GM12878 (cell line): Measurements from ENCODE around the gene BBLN. TPM values are rescaled to one million over a fixed set of nuclear protein-coding genes. Genes with fewer than 3 reads are reported as not detected.

Source experiments
- ATAC-seq: fragments of 200-7000 bp; cut with Tn5 transposase; 3 replicates; pipeline ENCODE4 v1.9.1; 2020; ENCODE audit warnings: mild to moderate bottlenecking, moderate library complexity
- BruUV-seq: library from RNA; stranded (reverse); fragments of 400-500 nt; replicated peaks from 2 replicates; lab custom pipeline; 2021; lab: Mats Ljungman, UMichigan
- CTCF ChIA-PET: fragments of 300-600 bp; sonication (Branson Sonifier 250); formaldehyde crosslinking; extraction: SDS; loops from one replicate; lab custom pipeline; 2021; ENCODE audit warnings: inconsistent platforms; lab: Yijun Ruan, JAX
- POLR2A ChIA-PET: fragments of 350-600 bp; formaldehyde crosslinking; extraction: SDS; loops from one replicate; lab custom pipeline; 2021; ENCODE audit warnings: inconsistent platforms; lab: Charles Lee
- RAD21 ChIA-PET: fragments of 300-600 bp; sonication (Branson Sonifier 250); formaldehyde crosslinking; loops from one replicate; lab custom pipeline; 2023; ENCODE audit warnings: antibody characterized with exemption; ENCODE audit not compliant: unreplicated experiment; lab: Charles Lee
- SMC1A ChIA-PET: fragments of 300-600 bp; sonication (Branson Sonifier 250); formaldehyde crosslinking; loops from one replicate; lab custom pipeline; 2023; ENCODE audit not compliant: unreplicated experiment, uncharacterized antibody; lab: Charles Lee
- DNase-seq: peaks from one replicate; pipeline ENCODE4 v3.0.0-alpha.2; 2011; ENCODE audit warnings: low read depth, low spot score
- FAIRE-seq: peaks from 3 replicates; lab custom pipeline; 2011; peaks lifted over from hg19 to GRCh38; lab: Jason Lieb, UNC
- H2AFZ ChIP-seq: 2 replicates; pipeline ENCODE4 v1.6.0; 2011; ENCODE audit warnings: low read depth, low read length, control low read depth; ENCODE audit not compliant: control insufficient read depth
- H3K27ac ChIP-seq: 2 replicates; pipeline ENCODE4 v1.5.1; 2011; ENCODE audit warnings: control low read depth; ENCODE audit not compliant: control insufficient read depth, insufficient read depth
- H3K27me3 ChIP-seq, 2 experiments: replicated peaks in 1 of 2; 2 replicates each; pipeline versions ENCODE4 v1.6.0 to v1.6.1; 2011; ENCODE audit warnings: low read length in 1 of 2; ENCODE audit not compliant: control insufficient read depth in 2 of 2, insufficient read depth in 2 of 2
- H3K36me3 ChIP-seq, 2 experiments: 2 replicates each; pipeline ENCODE4 v1.5.1; 2011; ENCODE audit warnings: low read length in 1 of 2; ENCODE audit not compliant: control insufficient read depth in 2 of 2, insufficient read depth in 2 of 2
- H3K4me1 ChIP-seq: 2 replicates; pipeline ENCODE4 v1.6.1; 2011; ENCODE audit warnings: mild to moderate bottlenecking, low read length, moderate library complexity, mixed read lengths; ENCODE audit not compliant: control insufficient read depth, insufficient read depth
- H3K4me2 ChIP-seq: 2 replicates; pipeline ENCODE4 v1.6.0; 2011; ENCODE audit warnings: control low read depth; ENCODE audit not compliant: control insufficient read depth, insufficient read depth
- H3K4me3 ChIP-seq: fragments of 200-600 bp; sonication (generic); 2 replicates; pipeline ENCODE4 v1.5.1; 2016
- H3K79me2 ChIP-seq: 2 replicates; pipeline ENCODE4 v1.6.0; 2011; ENCODE audit warnings: low read length; ENCODE audit not compliant: control insufficient read depth, insufficient read depth
- H3K9ac ChIP-seq: 2 replicates; pipeline ENCODE4 v1.8.0; 2011; ENCODE audit warnings: low read length, control low read depth, mixed read lengths; ENCODE audit not compliant: control insufficient read depth, insufficient read depth
- H3K9me3 ChIP-seq: replicated peaks from 3 replicates; pipeline ENCODE4 v1.5.1; 2011; ENCODE audit warnings: mild to moderate bottlenecking, low read length; ENCODE audit not compliant: control insufficient read depth, insufficient read depth
- H4K20me1 ChIP-seq: 2 replicates; pipeline ENCODE4 v1.6.0; 2011; ENCODE audit not compliant: control insufficient read depth, insufficient read depth
- BACH1 ChIP-seq: fragments of 450-650 bp; IDR thresholded peaks from 2 replicates; pipeline ENCODE4 v1.6.1; 2017; ENCODE audit warnings: mild to moderate bottlenecking, borderline replicate concordance
- BRCA1 ChIP-seq: IDR thresholded peaks from 2 replicates; pipeline ENCODE4 v1.6.1; 2011; ENCODE audit warnings: low read depth, low read length, improper control_type of control experiment
- CBX3 ChIP-seq: fragments of 200-600 bp; sonication (generic); IDR thresholded peaks from 2 replicates; pipeline ENCODE4 v1.6.1; 2016; ENCODE audit warnings: low read depth, borderline replicate concordance
- CHD1 ChIP-seq: IDR thresholded peaks from 2 replicates; pipeline ENCODE4 v1.6.1; 2012; ENCODE audit warnings: low read depth, low read length, improper control_type of control experiment
- MTA2 ChIP-seq: fragments of 450-650 bp; IDR thresholded peaks from 2 replicates; pipeline ENCODE4 v1.6.1; 2016; ENCODE audit warnings: low read depth, mild to moderate bottlenecking, moderate library complexity
- MXI1 ChIP-seq: fragments of 150-350 bp; IDR thresholded peaks from 2 replicates; pipeline ENCODE4 v1.6.1; 2011; ENCODE audit warnings: low read depth, mild to moderate bottlenecking, inconsistent platforms, low read length, improper control_type of control experiment
- NFXL1 ChIP-seq: fragments of 450-650 bp; IDR thresholded peaks from 2 replicates; pipeline ENCODE4 v1.6.1; 2017; ENCODE audit warnings: antibody characterized with exemption, mild to moderate bottlenecking, borderline replicate concordance
- NR2F1 ChIP-seq: fragments of 450-650 bp; conservative IDR thresholded peaks from 2 replicates; pipeline ENCODE4 v1.6.1; 2017; ENCODE audit warnings: mild to moderate bottlenecking
- NRF1 ChIP-seq: conservative IDR thresholded peaks from 2 replicates; pipeline ENCODE4 v1.6.1; 2011; ENCODE audit warnings: mild to moderate bottlenecking, low read depth, low read length, improper control_type of control experiment
- POLR2AphosphoS2 ChIP-seq: IDR thresholded peaks from 2 replicates; pipeline ENCODE4 v1.6.1; 2011; ENCODE audit warnings: low read depth, mild to moderate bottlenecking, low read length, improper control_type of control experiment, moderate library complexity
- SMARCA5 ChIP-seq: fragments of 450-650 bp; IDR thresholded peaks from 2 replicates; pipeline ENCODE4 v1.6.1; 2017; ENCODE audit warnings: mild to moderate bottlenecking
- STAT1 ChIP-seq: fragments of 450-650 bp; conservative IDR thresholded peaks from 2 replicates; pipeline ENCODE4 v1.6.1; 2014; ENCODE audit warnings: antibody characterized with exemption, mild to moderate bottlenecking
- ZNF24 ChIP-seq: fragments of 450-650 bp; IDR thresholded peaks from 2 replicates; pipeline ENCODE4 v1.6.1; 2017; ENCODE audit warnings: antibody characterized with exemption, mild to moderate bottlenecking
- WGBS: methylation state at CpG from one replicate; pipeline ENCODE4 v1.1.6; 2016; ENCODE audit warnings: low lambda C conversion rate; ENCODE audit not compliant: insufficient replicate concordance, insufficient coverage; ENCODE audit errors: missing lambda C conversion rate; 5-methylcytosine and 5-hydroxymethylcytosine counted together
- in situ Hi-C: fragments of 300-500 bp; cut with MboI; formaldehyde crosslinking; loops from 9 replicates; pipeline ENCODE4 v1.14.3; 2018; ENCODE audit warnings: mixed read lengths
- intact Hi-C: fragments of 100-400 bp; cut with micrococcal nuclease; formaldehyde crosslinking; loops from one replicate; pipeline ENCODE4 v1.14.2; 2022; ENCODE audit not compliant: unreplicated experiment
- polyA plus RNA-seq, 11 experiments: library from polyadenylated mRNA; depleted of rRNA in 4 of 11; unstranded in 6 of 11; stranded (reverse) in 5 of 11; fragments of >200 nt; fragmentation: Nextera tagmentation in 4 of 11; fragmentation: Illumina TruSeq in 1 of 11; extraction: Ambion mirVana in 4 of 11; extraction: Trizol in 1 of 11; gene quantifications; 1 replicate in 1 of 11; 2 replicates in 10 of 11; pipeline versions ENCODE4 v1.2.1 to v1.2.3, GENCODE V29; 2011 to 2016; ENCODE audit warnings: inconsistent platforms in 2 of 11, missing spikeins in 2 of 11, low read depth in 1 of 11
- total RNA-seq, 4 experiments: library from RNA; depleted of rRNA in 3 of 4; stranded (reverse); fragments of >200 nt in 3 of 4; fragmentation: Illumina TruSeq in 1 of 4; extraction: Trizol in 1 of 4; gene quantifications; 2 replicates each; pipeline versions ENCODE4 v1.2.1 to v1.2.3, GENCODE V29; 2013 to 2021
- TF ChIP-seq, protein P1 (sequence below): IDR thresholded peaks from 2 replicates; pipeline ENCODE4 v1.6.1; 2011; ENCODE audit warnings: borderline replicate concordance, low read depth, mild to moderate bottlenecking, moderate library complexity, low read length; ENCODE audit not compliant: insufficient read depth, poor library complexity, severe bottlenecking
- TF ChIP-seq, protein P2 (sequence below): fragments of 450-650 bp; IDR thresholded peaks from 2 replicates; pipeline ENCODE4 v1.6.1; 2017; ENCODE audit warnings: mild to moderate bottlenecking, low read depth, inconsistent platforms; ENCODE audit not compliant: poor library complexity, severe bottlenecking
- TF ChIP-seq, protein P3 (sequence below): IDR thresholded peaks from 2 replicates; pipeline ENCODE4 v1.6.1; 2011; ENCODE audit warnings: borderline replicate concordance, low read depth, mild to moderate bottlenecking, moderate library complexity, mixed read lengths, low read length; ENCODE audit not compliant: insufficient read depth; ENCODE audit errors: extremely low read length
- TF ChIP-seq, protein P4 (sequence below): fragments of 450-650 bp; IDR thresholded peaks from 2 replicates; pipeline ENCODE4 v1.6.1; 2017; ENCODE audit warnings: low read depth, mild to moderate bottlenecking, moderate library complexity

The BBLN gene
- total and polyA plus RNA-seq, 10 of the 15 experiments (the other 5 are each of a cell fraction or from before 2014, with no cell fraction given): 3.8 to 194 (median 66.2) TPM

DNA sequence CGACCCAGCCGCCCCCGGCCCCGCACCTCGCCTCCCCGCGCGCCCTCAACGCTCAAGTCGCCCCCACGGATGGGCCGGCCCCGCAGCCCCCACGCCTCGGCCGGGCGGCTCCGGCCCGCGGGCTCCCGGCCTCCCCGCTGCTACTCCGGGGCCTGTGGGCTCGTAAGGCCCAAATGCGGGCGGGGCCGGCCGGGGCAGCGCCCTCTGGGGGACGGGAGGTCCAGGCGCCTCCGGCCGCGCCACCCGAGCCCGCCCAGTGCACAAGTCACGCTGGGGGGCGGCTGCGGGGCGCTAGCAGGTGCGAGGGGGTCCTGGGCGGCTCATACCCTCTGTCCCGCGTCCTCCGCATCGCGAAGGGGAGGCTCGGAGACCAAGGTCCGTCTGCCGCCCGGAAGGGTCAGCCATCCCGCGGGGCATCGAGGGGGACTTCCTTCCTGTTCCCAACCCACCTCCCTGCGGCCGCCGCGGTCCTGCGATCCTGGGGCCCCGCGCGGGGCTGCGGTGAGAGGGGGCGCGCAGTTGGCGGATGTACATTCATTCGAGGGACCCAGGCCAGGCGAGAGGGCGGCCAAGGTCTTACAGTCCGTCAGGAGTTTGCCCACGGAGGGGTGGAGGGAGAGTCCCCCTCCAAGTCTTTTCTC is 31.5 kb downstream of the BBLN start, which contains the start of gene CIZ1:
CIZ1 (minus strand) TSS at position 167 of the 641 bp plus-strand sequence. CDS start 715 bp downstream, outside the sequence.
- 2% methylated on average over 44 of the region's 71 CpGs for WGBS
- Histone ChIP-seq H3K4me3 (peak within 1 kb of the TSS; percentile 74), H3K27ac (peak within 1 kb of the TSS; percentile 83), H3K4me2 (peak within 1 kb of the TSS; percentile 98), H3K79me2 (peaks cover 3% of the 10 kb centered on the region; the same call in 1 of the 2 replicates), H3K9me3 (no peaks in the 10 kb centered on the region), H3K27me3 (no peaks in the 10 kb centered on the region), H3K36me3 (no peaks in the 10 kb centered on the region; a peak in 1 of 4 replicates), H3K9ac (peak within 1 kb of the TSS; percentile 88), H3K4me1 (peaks cover 8% of the 10 kb centered on the region), H4K20me1 (no peaks in the 10 kb centered on the region), H2AFZ (peak within 1 kb of the TSS; percentile 77)
- ChIA-PET POLR2A (interaction anchor here (0.6 to 2.7 kb wide), 4 partner anchors 8 to 634 kb away, joined by 3 to 11 read pairs (median 3); no protein-coding TSS in a partner anchor), RAD21 (interaction anchor here (0.9 to 1.7 kb wide), 3 partner anchors 32 to 150 kb away, joined by 3 to 11 read pairs (median 4); partner anchors contain the start of gene BBLN), CTCF (interaction anchor here (0.7 to 1.8 kb wide), 7 partner anchors 7 to 117 kb away, joined by 3 to 7 read pairs (median 4); partner anchors contain the start of gene DNM1), SMC1A (interaction anchor here (0.6 kb wide), 1 partner anchor 267 kb away, joined by 3 read pairs; no protein-coding TSS in a partner anchor)
- no TSS peak for BruUV-seq
- DNase-seq (no peak), FAIRE-seq (no peak), ATAC-seq (peak; percentile 98)
- intact Hi-C loops: no loop called here
- in situ Hi-C loops: no loop called here
- TF ChIP-seq NR2F1 (peak; percentile 86), ZNF24 (peak; percentile 70; the same call in 1 of the 2 replicates), NFXL1 (0 out of 2 replicates have a peak, but pooled peaks have one; percentile 38), BRCA1 (no peak), MTA2 (no peak), STAT1 (no peak; the same call in 1 of the 2 replicates), BACH1 (peak; percentile 91), SMARCA5 (peak; percentile 99), POLR2AphosphoS2 (no peak), CHD1 (no peak; the same call in 1 of the 2 replicates), MXI1 (peak; percentile 66; the same call in 1 of the 2 replicates), CBX3 (no peak), NRF1 (no peak)
- TF ChIP-seq, protein P1, sequence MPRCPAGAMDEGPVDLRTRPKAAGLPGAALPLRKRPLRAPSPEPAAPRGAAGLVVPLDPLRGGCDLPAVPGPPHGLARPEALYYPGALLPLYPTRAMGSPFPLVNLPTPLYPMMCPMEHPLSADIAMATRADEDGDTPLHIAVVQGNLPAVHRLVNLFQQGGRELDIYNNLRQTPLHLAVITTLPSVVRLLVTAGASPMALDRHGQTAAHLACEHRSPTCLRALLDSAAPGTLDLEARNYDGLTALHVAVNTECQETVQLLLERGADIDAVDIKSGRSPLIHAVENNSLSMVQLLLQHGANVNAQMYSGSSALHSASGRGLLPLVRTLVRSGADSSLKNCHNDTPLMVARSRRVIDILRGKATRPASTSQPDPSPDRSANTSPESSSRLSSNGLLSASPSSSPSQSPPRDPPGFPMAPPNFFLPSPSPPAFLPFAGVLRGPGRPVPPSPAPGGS: peak; percentile 73
- TF ChIP-seq, protein P2, sequence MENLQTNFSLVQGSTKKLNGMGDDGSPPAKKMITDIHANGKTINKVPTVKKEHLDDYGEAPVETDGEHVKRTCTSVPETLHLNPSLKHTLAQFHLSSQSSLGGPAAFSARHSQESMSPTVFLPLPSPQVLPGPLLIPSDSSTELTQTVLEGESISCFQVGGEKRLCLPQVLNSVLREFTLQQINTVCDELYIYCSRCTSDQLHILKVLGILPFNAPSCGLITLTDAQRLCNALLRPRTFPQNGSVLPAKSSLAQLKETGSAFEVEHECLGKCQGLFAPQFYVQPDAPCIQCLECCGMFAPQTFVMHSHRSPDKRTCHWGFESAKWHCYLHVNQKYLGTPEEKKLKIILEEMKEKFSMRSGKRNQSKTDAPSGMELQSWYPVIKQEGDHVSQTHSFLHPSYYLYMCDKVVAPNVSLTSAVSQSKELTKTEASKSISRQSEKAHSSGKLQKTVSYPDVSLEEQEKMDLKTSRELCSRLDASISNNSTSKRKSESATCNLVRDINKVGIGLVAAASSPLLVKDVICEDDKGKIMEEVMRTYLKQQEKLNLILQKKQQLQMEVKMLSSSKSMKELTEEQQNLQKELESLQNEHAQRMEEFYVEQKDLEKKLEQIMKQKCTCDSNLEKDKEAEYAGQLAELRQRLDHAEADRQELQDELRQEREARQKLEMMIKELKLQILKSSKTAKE: no peak
- TF ChIP-seq, protein P3, sequence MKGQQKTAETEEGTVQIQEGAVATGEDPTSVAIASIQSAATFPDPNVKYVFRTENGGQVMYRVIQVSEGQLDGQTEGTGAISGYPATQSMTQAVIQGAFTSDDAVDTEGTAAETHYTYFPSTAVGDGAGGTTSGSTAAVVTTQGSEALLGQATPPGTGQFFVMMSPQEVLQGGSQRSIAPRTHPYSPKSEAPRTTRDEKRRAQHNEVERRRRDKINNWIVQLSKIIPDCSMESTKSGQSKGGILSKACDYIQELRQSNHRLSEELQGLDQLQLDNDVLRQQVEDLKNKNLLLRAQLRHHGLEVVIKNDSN: no peak
- TF ChIP-seq, protein P4, sequence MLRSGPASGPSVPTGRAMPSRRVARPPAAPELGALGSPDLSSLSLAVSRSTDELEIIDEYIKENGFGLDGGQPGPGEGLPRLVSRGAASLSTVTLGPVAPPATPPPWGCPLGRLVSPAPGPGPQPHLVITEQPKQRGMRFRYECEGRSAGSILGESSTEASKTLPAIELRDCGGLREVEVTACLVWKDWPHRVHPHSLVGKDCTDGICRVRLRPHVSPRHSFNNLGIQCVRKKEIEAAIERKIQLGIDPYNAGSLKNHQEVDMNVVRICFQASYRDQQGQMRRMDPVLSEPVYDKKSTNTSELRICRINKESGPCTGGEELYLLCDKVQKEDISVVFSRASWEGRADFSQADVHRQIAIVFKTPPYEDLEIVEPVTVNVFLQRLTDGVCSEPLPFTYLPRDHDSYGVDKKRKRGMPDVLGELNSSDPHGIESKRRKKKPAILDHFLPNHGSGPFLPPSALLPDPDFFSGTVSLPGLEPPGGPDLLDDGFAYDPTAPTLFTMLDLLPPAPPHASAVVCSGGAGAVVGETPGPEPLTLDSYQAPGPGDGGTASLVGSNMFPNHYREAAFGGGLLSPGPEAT: peak; percentile 70
